ENCODE data around the gene PRPF31. TPM values are rescaled to one million over a fixed set of nuclear protein-coding genes. Genes with fewer than 3 reads are reported as not detected.

PRPF31 gene
- total and polyA plus RNA-seq, 9 of the 15 experiments (the other 6 are each of a cell fraction or from before 2014, with no cell fraction given) = 5.8 to 92.2 (median 69.2) TPM

DNA sequence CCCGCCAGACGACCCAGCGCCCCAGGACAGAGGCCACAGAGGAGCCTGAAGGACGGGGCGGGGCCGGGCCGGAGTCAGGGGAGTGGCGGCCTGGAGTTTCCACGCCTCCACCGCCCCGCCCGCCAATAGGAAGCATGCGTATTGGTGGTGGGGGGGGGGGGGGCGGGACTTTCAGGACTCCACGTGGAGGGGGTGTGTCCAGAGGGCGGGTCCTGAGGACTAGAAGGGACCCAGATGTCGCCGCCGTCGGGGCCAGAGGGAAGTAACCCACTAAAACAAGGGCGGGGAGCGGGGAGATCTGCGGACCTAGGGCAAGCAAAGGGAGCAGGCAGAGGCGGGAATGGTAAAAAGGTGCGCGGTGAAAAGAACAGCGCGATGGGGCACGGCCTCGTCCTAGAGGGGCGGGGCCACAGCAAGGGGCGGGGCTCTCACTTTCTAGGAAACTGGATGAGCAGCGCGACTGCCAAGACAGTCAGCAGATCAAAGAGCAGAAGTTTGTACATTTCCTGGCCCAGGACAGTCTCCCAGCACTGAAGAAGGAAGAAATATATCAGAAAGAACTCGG is 46.8 kb downstream of the PRPF31 start (continued):
- TF ChIP-seq, protein P1, sequence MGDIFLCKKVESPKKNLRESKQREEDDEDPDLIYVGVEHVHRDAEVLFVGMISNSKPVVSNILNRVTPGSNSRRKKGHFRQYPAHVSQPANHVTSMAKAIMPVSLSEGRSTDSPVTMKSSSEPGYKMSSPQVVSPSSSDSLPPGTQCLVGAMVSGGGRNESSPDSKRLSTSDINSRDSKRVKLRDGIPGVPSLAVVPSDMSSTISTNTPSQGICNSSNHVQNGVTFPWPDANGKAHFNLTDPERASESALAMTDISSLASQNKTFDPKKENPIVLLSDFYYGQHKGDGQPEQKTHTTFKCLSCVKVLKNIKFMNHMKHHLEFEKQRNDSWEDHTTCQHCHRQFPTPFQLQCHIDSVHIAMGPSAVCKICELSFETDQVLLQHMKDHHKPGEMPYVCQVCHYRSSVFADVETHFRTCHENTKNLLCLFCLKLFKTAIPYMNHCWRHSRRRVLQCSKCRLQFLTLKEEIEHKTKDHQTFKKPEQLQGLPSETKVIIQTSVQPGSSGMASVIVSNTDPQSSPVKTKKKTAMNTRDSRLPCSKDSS (IDR thresholded peaks at IDR 0.05; ENCODE audit: low read depth, partially characterized antibody) = no peak
- TF ChIP-seq, protein P2, sequence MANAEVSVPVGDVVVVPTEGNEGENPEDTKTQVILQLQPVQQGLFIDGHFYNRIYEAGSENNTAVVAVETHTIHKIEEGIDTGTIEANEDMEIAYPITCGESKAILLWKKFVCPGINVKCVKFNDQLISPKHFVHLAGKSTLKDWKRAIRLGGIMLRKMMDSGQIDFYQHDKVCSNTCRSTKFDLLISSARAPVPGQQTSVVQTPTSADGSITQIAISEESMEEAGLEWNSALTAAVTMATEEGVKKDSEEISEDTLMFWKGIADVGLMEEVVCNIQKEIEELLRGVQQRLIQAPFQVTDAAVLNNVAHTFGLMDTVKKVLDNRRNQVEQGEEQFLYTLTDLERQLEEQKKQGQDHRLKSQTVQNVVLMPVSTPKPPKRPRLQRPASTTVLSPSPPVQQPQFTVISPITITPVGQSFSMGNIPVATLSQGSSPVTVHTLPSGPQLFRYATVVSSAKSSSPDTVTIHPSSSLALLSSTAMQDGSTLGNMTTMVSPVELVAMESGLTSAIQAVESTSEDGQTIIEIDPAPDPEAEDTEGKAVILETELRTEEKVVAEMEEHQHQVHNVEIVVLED (CRISPR knock-in tag; IDR thresholded peaks at IDR 0.05) = no peak
- peak; percentile 86 to 91; a peak in 3 of 4 replicates for TF ChIP-seq SIN3A (IDR thresholded peaks at IDR 0.05; ENCODE audit: borderline replicate concordance in 2 of 2, control insufficient read depth in 1 of 2, low read depth in 2 of 2, low read length in 2 of 2)
- 0 out of 4 replicates have a peak, but pooled peaks of 1 of the 2 experiments have one; percentile 37 for TF ChIP-seq MAZ (CRISPR knock-in tag; conservative IDR thresholded peaks at IDR 0.05 in 1 of 2, IDR thresholded peaks at IDR 0.05 in 1 of 2)
- TF ChIP-seq PHF8 (IDR thresholded peaks at IDR 0.05; ENCODE audit: borderline replicate concordance, low read length) = peak; percentile 26; the same call in 1 of the 2 replicates
- TF ChIP-seq, protein P3, sequence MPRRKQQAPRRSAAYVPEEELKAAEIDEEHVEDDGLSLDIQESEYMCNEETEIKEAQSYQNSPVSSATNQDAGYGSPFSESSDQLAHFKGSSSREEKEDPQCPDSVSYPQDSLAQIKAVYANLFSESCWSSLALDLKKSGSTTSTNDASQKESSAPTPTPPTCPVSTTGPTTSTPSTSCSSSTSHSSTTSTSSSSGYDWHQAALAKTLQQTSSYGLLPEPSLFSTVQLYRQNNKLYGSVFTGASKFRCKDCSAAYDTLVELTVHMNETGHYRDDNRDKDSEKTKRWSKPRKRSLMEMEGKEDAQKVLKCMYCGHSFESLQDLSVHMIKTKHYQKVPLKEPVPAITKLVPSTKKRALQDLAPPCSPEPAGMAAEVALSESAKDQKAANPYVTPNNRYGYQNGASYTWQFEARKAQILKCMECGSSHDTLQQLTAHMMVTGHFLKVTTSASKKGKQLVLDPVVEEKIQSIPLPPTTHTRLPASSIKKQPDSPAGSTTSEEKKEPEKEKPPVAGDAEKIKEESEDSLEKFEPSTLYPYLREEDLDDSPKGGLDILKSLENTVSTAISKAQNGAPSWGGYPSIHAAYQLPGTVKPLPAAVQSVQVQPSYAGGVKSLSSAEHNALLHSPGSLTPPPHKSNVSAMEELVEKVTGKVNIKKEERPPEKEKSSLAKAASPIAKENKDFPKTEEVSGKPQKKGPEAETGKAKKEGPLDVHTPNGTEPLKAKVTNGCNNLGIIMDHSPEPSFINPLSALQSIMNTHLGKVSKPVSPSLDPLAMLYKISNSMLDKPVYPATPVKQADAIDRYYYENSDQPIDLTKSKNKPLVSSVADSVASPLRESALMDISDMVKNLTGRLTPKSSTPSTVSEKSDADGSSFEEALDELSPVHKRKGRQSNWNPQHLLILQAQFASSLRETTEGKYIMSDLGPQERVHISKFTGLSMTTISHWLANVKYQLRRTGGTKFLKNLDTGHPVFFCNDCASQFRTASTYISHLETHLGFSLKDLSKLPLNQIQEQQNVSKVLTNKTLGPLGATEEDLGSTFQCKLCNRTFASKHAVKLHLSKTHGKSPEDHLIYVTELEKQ (CRISPR knock-in tag; IDR thresholded peaks at IDR 0.05) = no peak
- TF ChIP-seq ZNF143 (CRISPR knock-in tag; IDR thresholded peaks at IDR 0.05) = no peak
- 0 out of 2 replicates have a peak, but pooled peaks have one; percentile 9 for TF ChIP-seq ZBTB7A (IDR thresholded peaks at IDR 0.05; ENCODE audit: borderline replicate concordance, control insufficient read depth, low read depth, low read length)
- no peak for TF ChIP-seq ELF1 (tag; IDR thresholded peaks at IDR 0.05)
- TF ChIP-seq HNRNPLL (IDR thresholded peaks at IDR 0.05; ENCODE audit: low read depth, low read length, poor library complexity, severe bottlenecking) = peak; percentile 47
- TF ChIP-seq SNIP1 (IDR thresholded peaks at IDR 0.05; ENCODE audit: low read depth) = no peak
- peak; percentile 55 for TF ChIP-seq KDM5B (IDR thresholded peaks at IDR 0.05; ENCODE audit: insufficient replicate concordance, low read depth, low read length)
- TF ChIP-seq ILK (tag; IDR thresholded peaks at IDR 0.05; ENCODE audit: borderline replicate concordance, low read depth) = no peak
- no peak for TF ChIP-seq ZZZ3 (IDR thresholded peaks at IDR 0.05)
- no peak for TF ChIP-seq PURB (CRISPR knock-in tag; IDR thresholded peaks at IDR 0.05; ENCODE audit: low read depth)
- TF ChIP-seq MXI1 (IDR thresholded peaks at IDR 0.05; ENCODE audit: low read depth, low read length) = peak; percentile 71; the same call in 1 of the 2 replicates
- TF ChIP-seq POLR2AphosphoS5 (IDR thresholded peaks at IDR 0.05; ENCODE audit: control insufficient read depth, insufficient read depth, low read depth, low read length) = no peak
- no peak for TF ChIP-seq CCNT2 (IDR thresholded peaks at IDR 0.05; ENCODE audit: borderline replicate concordance, extremely low read depth, insufficient read length, low read depth, low read length)
